ENCODE results near the gene RTBDN.

Gene RTBDN

GRCh38 chr19:12790628-12791344, 43.6 kb downstream of the RTBDN start:
- H3K4me3 ChIP-seq (replicated peaks; ENCODE audit: insufficient read depth, low read length), result peak overlapping the region; percentile 91
- peak overlapping the region; percentile 95 for H3K27ac ChIP-seq (replicated peaks)
- TF ChIP-seq POLR2AphosphoS5 (IDR thresholded peaks at IDR 0.05; ENCODE audit: low read depth) (no peak), SPI1 (IDR thresholded peaks at IDR 0.05; ENCODE audit: borderline replicate concordance, low read depth) (peak; percentile 4; the same call in 1 of the 2 replicates)
- DNase-seq (ENCODE audit: low read depth in 1 of 2, low spot score in 1 of 2), result no peak
- H3K27me3 ChIP-seq (ENCODE audit: insufficient read depth, poor library complexity, severe bottlenecking), result no peaks in the 10 kb centered on the region

DNA sequence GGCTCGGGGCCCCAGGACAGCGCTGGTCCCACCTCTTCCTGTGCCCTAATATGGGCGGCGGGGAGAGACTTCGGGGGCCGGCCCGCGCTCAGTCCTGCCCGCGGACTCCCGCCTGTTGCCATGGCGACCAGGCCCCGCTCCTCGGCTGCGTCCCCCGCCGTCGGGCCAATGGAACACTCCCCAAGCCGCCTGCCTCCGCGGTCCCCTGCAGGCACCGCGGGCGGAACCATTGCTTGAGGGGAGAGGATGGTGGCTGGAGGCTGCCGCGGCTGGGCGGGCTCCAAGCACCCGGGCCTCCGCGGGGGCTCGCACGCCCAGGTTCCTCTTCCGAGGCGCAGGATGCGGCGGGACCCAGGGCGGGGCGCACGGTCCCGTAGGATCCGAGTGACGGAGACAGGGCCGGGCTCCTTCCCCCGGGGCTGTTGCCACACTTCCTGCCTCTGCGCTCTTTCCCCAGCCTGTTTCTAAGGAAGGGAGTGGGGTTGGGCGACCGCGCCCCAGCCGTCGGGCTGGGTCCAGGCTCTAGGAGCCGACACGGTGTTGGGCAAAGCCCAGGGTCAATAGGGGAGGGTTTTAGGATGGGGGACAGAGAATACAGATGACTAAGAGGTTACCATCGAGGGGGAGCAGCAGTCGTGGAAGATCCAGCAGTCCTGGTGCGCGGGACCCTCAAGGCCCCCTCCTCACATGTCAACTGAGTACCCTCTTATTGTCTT, 44.3 kb downstream of the RTBDN start:
- Histone ChIP-seq H3K27ac (replicated peaks) (peak overlapping the region; percentile 95), H3K27me3 (ENCODE audit: insufficient read depth, poor library complexity, severe bottlenecking) (no peaks in the 10 kb centered on the region), H3K4me3 (replicated peaks; ENCODE audit: insufficient read depth, low read length) (peak overlapping the region; percentile 91)
- peak; percentile 99 for DNase-seq (ENCODE audit: low read depth in 1 of 2, low spot score in 1 of 2)
- TF ChIP-seq CTCF (IDR thresholded peaks at IDR 0.05; ENCODE audit: insufficient read depth, low read length), result no peak
- TF ChIP-seq POLR2AphosphoS5 (IDR thresholded peaks at IDR 0.05; ENCODE audit: low read depth), result peak; percentile 63
- TF ChIP-seq, protein P1, sequence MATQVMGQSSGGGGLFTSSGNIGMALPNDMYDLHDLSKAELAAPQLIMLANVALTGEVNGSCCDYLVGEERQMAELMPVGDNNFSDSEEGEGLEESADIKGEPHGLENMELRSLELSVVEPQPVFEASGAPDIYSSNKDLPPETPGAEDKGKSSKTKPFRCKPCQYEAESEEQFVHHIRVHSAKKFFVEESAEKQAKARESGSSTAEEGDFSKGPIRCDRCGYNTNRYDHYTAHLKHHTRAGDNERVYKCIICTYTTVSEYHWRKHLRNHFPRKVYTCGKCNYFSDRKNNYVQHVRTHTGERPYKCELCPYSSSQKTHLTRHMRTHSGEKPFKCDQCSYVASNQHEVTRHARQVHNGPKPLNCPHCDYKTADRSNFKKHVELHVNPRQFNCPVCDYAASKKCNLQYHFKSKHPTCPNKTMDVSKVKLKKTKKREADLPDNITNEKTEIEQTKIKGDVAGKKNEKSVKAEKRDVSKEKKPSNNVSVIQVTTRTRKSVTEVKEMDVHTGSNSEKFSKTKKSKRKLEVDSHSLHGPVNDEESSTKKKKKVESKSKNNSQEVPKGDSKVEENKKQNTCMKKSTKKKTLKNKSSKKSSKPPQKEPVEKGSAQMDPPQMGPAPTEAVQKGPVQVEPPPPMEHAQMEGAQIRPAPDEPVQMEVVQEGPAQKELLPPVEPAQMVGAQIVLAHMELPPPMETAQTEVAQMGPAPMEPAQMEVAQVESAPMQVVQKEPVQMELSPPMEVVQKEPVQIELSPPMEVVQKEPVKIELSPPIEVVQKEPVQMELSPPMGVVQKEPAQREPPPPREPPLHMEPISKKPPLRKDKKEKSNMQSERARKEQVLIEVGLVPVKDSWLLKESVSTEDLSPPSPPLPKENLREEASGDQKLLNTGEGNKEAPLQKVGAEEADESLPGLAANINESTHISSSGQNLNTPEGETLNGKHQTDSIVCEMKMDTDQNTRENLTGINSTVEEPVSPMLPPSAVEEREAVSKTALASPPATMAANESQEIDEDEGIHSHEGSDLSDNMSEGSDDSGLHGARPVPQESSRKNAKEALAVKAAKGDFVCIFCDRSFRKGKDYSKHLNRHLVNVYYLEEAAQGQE (IDR thresholded peaks at IDR 0.05; ENCODE audit: insufficient replicate concordance, low read depth), result no peak
- TF ChIP-seq GABPA (IDR thresholded peaks at IDR 0.05; ENCODE audit: low read depth), result peak; percentile 73
- TF ChIP-seq SPI1 (IDR thresholded peaks at IDR 0.05; ENCODE audit: borderline replicate concordance, low read depth), result peak; percentile 50; the same call in 1 of the 2 replicates

DNA sequence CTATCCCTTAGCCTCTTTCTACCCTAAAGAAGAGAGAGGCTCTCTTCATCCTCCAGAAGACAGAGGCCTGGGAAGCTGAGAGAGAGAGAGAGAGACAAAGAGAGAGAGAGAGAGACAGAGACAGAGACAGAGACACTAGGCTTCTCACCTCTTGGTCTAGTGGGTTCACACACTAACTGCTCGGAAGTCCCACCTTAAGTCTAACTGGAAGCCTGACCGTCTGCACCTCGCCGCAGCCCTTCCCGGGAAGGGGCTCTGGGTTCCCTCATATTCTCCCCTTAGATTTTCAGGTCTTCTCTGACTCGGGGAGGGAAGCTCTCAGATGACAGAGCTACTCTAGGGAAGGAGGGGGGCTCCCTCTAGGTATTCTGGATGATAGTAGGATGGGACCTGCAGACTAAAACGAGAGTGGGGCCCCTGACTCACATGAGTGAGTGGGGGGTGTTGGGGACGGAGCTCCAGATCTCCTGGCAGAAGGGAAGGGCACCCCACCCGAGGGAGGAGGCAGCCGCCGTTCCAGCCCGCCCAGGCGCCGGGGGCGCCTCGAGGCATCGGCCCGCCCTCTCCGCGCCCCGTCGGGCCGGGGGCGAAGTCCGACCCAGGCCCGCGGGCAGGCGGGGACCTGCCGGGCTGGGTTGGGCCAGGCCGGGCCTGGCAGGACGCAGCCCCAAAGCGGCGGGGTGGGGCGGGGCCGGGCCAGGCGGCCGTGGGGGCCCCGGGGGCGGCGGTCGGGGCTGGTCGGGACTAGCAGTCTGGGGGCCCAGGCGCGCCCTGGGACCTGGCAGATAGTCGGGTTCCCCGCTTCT, 45.1 kb downstream of the RTBDN start:
- Histone ChIP-seq H3K27ac (replicated peaks) (peak overlapping the region; percentile 95), H3K27me3 (ENCODE audit: insufficient read depth, poor library complexity, severe bottlenecking) (no peaks in the 10 kb centered on the region), H3K4me3 (replicated peaks; ENCODE audit: insufficient read depth, low read length) (peak overlapping the region; percentile 42)
- DNase-seq (ENCODE audit: low read depth in 1 of 2, low spot score in 1 of 2), result no peak
- TF ChIP-seq POLR2AphosphoS5 (IDR thresholded peaks at IDR 0.05; ENCODE audit: low read depth) (peak; percentile 33), GABPA (IDR thresholded peaks at IDR 0.05; ENCODE audit: low read depth) (no peak)

- Histone ChIP-seq H3K27me3 (ENCODE audit: insufficient read depth, poor library complexity, severe bottlenecking) (no peaks in the 10 kb centered on the region), H3K27ac (replicated peaks) (peak overlapping the region; percentile 95), H3K4me3 (replicated peaks; ENCODE audit: insufficient read depth, low read length) (peak overlapping the region; percentile 42)
- DNase-seq (ENCODE audit: low read depth in 1 of 2, low spot score in 1 of 2), result peak in 1 of 2 experiments; percentile 77
- TF ChIP-seq GABPA (IDR thresholded peaks at IDR 0.05; ENCODE audit: low read depth), result no peak
- peak; percentile 63 for TF ChIP-seq POLR2AphosphoS5 (IDR thresholded peaks at IDR 0.05; ENCODE audit: low read depth)
- no peak for TF ChIP-seq SPI1 (IDR thresholded peaks at IDR 0.05; ENCODE audit: borderline replicate concordance, low read depth)
- TF ChIP-seq, protein P1 (IDR thresholded peaks at IDR 0.05; ENCODE audit: insufficient replicate concordance, low read depth), result no peak
Measured at GRCh38 chr19:12788682-12789097, 45.7 kb downstream of the RTBDN start.

All from HL-60 (cell line).